Gastroesophageal sphincter (tissue), 3 donors: Measurements from ENCODE around the gene PAK1IP1.

Source experiments
- POLR2AphosphoS5 ChIP-seq: sonication (generic); formaldehyde crosslinking; IDR thresholded peaks from one replicate; pipeline ENCODE4 v1.6.1; 2017; ENCODE audit warnings: antibody characterized with exemption
- TF ChIP-seq, protein P1 (sequence below), 4 experiments: fragments of 200-600 bp in 2 of 4; fragments of 450-650 bp in 2 of 4; sonication (generic) in 1 of 4; IDR thresholded peaks; one replicate each; pipeline ENCODE4 v1.5.1; 2017 to 2019; ENCODE audit warnings: antibody characterized with exemption in 4 of 4, mild to moderate bottlenecking in 2 of 4, moderate library complexity in 2 of 4

DNA sequence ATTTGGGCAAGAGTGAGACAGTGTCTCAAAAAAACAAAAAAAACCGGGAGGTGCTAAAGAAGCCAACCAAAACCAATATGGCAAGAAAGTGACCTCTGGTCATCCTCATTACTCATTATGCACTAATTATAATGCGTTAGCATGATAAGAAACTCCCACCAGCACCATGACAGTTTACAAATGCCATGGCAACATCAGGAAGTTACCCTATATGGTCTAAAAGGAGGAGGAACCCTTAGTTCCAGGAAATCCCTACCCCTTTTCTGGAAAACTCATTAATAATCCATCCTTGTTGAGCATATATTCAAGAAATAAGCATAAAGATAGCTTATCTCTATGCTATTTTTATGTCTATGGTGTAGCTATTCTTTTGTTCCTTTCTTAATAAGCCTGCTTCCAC is 32.0 kb upstream of the PAK1IP1 start:
- no peak for TF ChIP-seq POLR2AphosphoS5
- TF ChIP-seq, protein P1, sequence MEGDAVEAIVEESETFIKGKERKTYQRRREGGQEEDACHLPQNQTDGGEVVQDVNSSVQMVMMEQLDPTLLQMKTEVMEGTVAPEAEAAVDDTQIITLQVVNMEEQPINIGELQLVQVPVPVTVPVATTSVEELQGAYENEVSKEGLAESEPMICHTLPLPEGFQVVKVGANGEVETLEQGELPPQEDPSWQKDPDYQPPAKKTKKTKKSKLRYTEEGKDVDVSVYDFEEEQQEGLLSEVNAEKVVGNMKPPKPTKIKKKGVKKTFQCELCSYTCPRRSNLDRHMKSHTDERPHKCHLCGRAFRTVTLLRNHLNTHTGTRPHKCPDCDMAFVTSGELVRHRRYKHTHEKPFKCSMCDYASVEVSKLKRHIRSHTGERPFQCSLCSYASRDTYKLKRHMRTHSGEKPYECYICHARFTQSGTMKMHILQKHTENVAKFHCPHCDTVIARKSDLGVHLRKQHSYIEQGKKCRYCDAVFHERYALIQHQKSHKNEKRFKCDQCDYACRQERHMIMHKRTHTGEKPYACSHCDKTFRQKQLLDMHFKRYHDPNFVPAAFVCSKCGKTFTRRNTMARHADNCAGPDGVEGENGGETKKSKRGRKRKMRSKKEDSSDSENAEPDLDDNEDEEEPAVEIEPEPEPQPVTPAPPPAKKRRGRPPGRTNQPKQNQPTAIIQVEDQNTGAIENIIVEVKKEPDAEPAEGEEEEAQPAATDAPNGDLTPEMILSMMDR (IDR thresholded peaks at IDR 0.05): no peak
